IPS-18a (cell line): ENCODE results near the gene SRC.

ENCODE experiments used
- H3K27ac ChIP-seq: one replicate; pipeline ENCODE4 v1.5.1; 2013; ENCODE audit warnings: low read length
- H3K27me3 ChIP-seq: one replicate; pipeline ENCODE4 v1.6.1; 2013; ENCODE audit warnings: mild to moderate bottlenecking, low read length; ENCODE audit not compliant: control insufficient read depth, insufficient read depth
- H3K36me3 ChIP-seq: one replicate; pipeline ENCODE4 v1.6.1; 2013; ENCODE audit warnings: low read depth, low read length; ENCODE audit not compliant: control insufficient read depth
- H3K4me1 ChIP-seq: one replicate; pipeline ENCODE4 v1.6.1; 2013; ENCODE audit warnings: low read depth, low read length; ENCODE audit not compliant: control insufficient read depth
- H3K4me3 ChIP-seq: one replicate; pipeline ENCODE4 v1.5.1; 2013; ENCODE audit warnings: low read length
- H3K9ac ChIP-seq: one replicate; pipeline ENCODE4 v1.6.1; 2013; ENCODE audit warnings: mild to moderate bottlenecking, low read length, moderate library complexity
- H3K9me3 ChIP-seq: one replicate; pipeline ENCODE4 v1.6.1; 2013; ENCODE audit warnings: low read depth, low read length; ENCODE audit not compliant: control insufficient read depth

Gene SRC

GRCh38 chr20:37442547-37442946 is 96.6 kb downstream of the SRC start:
- no peaks in the 10 kb centered on the region for H3K4me1 ChIP-seq
- no peak overlapping the region for H3K27ac ChIP-seq
- no peaks in the 10 kb centered on the region for H3K9me3 ChIP-seq
- no peaks in the 10 kb centered on the region for H3K27me3 ChIP-seq
- H3K4me3 ChIP-seq: no peak overlapping the region
- no peaks in the 10 kb centered on the region for H3K36me3 ChIP-seq
- no peak overlapping the region for H3K9ac ChIP-seq

- Histone ChIP-seq H3K9ac (no peak overlapping the region), H3K27ac (no peak overlapping the region), H3K9me3 (no peaks in the 10 kb centered on the region), H3K27me3 (no peaks in the 10 kb centered on the region), H3K4me1 (no peaks in the 10 kb centered on the region), H3K36me3 (no peaks in the 10 kb centered on the region), H3K4me3 (no peak overlapping the region)
Measured at GRCh38 chr20:37442986-37443385, 97.0 kb downstream of the SRC start.

GRCh38 chr20:37443596-37443995 is 97.7 kb downstream of the SRC start:
- H3K36me3 ChIP-seq: no peaks in the 10 kb centered on the region
- no peak overlapping the region for H3K27ac ChIP-seq
- H3K4me1 ChIP-seq: no peaks in the 10 kb centered on the region
- no peaks in the 10 kb centered on the region for H3K9me3 ChIP-seq
- no peak overlapping the region for H3K9ac ChIP-seq
- H3K4me3 ChIP-seq: no peak overlapping the region
- no peaks in the 10 kb centered on the region for H3K27me3 ChIP-seq

GRCh38 chr20:37445041-37445440 is 99.1 kb downstream of the SRC start:
- H3K4me1 ChIP-seq: no peaks in the 10 kb centered on the region
- H3K9me3 ChIP-seq: no peaks in the 10 kb centered on the region
- H3K36me3 ChIP-seq: no peaks in the 10 kb centered on the region
- no peak overlapping the region for H3K27ac ChIP-seq
- H3K9ac ChIP-seq: no peak overlapping the region
- H3K27me3 ChIP-seq: no peaks in the 10 kb centered on the region
- H3K4me3 ChIP-seq: no peak overlapping the region

GRCh38 chr20:37446286-37447032 is 100.5 kb downstream of the SRC start:
- H3K27me3 ChIP-seq: no peaks in the 10 kb centered on the region
- no peaks in the 10 kb centered on the region for H3K36me3 ChIP-seq
- no peaks in the 10 kb centered on the region for H3K4me1 ChIP-seq
- H3K9me3 ChIP-seq: no peaks in the 10 kb centered on the region
- H3K9ac ChIP-seq: no peak overlapping the region
- H3K4me3 ChIP-seq: no peak overlapping the region
- H3K27ac ChIP-seq: no peak overlapping the region

DNA sequence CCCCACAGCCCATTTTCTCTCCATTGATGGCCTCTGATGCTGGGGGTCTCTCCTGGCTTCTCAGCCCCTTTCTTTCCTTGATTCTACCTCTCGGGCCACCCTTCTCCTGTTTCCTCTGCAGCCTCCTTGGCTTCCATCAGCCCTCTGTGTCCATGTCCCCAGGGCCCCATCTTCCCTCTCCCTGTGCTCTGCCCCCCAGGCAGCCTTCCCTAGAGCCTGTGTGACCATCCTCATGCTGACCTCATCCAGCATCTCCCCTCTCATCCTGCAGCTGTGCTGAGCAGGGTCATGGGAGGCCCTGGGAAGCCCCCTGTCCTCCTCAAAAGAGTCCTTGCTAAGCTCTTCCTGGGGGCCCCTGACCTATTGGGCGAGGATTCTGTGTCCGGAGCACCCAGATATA is 101.7 kb downstream of the SRC start:
- H3K36me3 ChIP-seq: no peaks in the 10 kb centered on the region
- H3K9me3 ChIP-seq: no peaks in the 10 kb centered on the region
- no peak overlapping the region for H3K9ac ChIP-seq
- no peaks in the 10 kb centered on the region for H3K4me1 ChIP-seq
- H3K27ac ChIP-seq: no peak overlapping the region
- no peaks in the 10 kb centered on the region for H3K27me3 ChIP-seq
- no peak overlapping the region for H3K4me3 ChIP-seq

DNA sequence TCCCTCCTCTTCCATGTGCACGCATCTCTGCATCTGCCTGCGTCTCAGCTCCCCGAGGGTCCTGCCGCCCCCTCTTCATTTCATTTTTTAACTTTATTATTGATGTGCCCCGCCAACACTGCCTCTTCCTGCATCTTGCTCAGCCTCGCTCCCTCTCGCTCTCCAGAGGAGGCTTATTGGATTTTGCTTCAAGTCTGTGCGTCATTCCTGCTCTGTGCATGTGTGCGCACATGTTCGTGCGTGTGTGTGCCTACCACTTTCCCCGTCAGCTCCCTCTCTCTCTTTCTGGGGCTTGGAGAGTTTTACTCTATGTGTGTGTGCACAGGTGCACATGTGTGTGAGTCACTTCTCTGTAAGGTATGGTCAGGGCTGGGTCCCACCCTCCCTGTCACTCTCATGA is 103.3 kb downstream of the SRC start:
- Histone ChIP-seq H3K4me1 (no peaks in the 10 kb centered on the region), H3K36me3 (no peaks in the 10 kb centered on the region), H3K27ac (no peak overlapping the region), H3K9ac (no peak overlapping the region), H3K9me3 (no peaks in the 10 kb centered on the region), H3K4me3 (no peak overlapping the region), H3K27me3 (no peaks in the 10 kb centered on the region)

- Histone ChIP-seq H3K27ac (no peak overlapping the region), H3K4me3 (no peak overlapping the region), H3K9me3 (no peaks in the 10 kb centered on the region), H3K9ac (no peak overlapping the region), H3K4me1 (no peaks in the 10 kb centered on the region), H3K36me3 (no peaks in the 10 kb centered on the region), H3K27me3 (no peaks in the 10 kb centered on the region)
Measured at GRCh38 chr20:37450344-37450743, 104.4 kb downstream of the SRC start.

GRCh38 chr20:37451616-37452015 is 105.7 kb downstream of the SRC start:
- no peaks in the 10 kb centered on the region for H3K36me3 ChIP-seq
- H3K9me3 ChIP-seq: no peaks in the 10 kb centered on the region
- no peak overlapping the region for H3K27ac ChIP-seq
- no peak overlapping the region for H3K4me3 ChIP-seq
- H3K27me3 ChIP-seq: no peaks in the 10 kb centered on the region
- H3K9ac ChIP-seq: no peak overlapping the region
- H3K4me1 ChIP-seq: no peaks in the 10 kb centered on the region

- Histone ChIP-seq H3K4me3 (no peak overlapping the region), H3K36me3 (no peaks in the 10 kb centered on the region), H3K9me3 (no peaks in the 10 kb centered on the region), H3K27me3 (no peaks in the 10 kb centered on the region), H3K4me1 (no peaks in the 10 kb centered on the region), H3K9ac (no peak overlapping the region), H3K27ac (no peak overlapping the region)
Measured at GRCh38 chr20:37452236-37452635, 106.3 kb downstream of the SRC start.

GRCh38 chr20:37453288-37453687 is 107.3 kb downstream of the SRC start:
- Histone ChIP-seq H3K36me3 (no peaks in the 10 kb centered on the region), H3K27ac (no peak overlapping the region), H3K4me3 (no peak overlapping the region), H3K27me3 (no peaks in the 10 kb centered on the region), H3K9me3 (no peaks in the 10 kb centered on the region), H3K4me1 (no peaks in the 10 kb centered on the region), H3K9ac (no peak overlapping the region)

DNA sequence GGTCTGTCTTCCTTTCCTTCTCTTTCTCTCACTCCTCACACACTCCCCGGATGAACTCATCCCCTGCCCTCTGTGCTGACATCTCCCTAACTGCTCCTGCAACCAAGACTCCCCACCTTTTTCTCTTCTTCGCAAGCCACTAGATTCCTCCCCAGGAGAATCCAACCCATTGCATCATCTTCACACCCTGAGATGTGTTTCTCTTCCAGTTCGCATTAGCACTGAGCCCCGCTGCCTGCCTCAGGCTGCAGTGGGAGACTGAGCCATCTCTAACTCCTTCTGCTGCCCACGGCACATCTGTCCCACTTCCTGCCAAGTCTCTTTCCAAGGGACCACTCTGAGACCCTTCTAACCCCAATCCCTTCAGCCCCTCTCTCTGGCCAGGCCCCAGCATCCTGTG is 107.9 kb downstream of the SRC start:
- Histone ChIP-seq H3K27ac (no peak overlapping the region), H3K9me3 (no peaks in the 10 kb centered on the region), H3K9ac (no peak overlapping the region), H3K4me3 (no peak overlapping the region), H3K4me1 (no peaks in the 10 kb centered on the region), H3K36me3 (no peaks in the 10 kb centered on the region), H3K27me3 (no peaks in the 10 kb centered on the region)
